K562 (cell line): ENCODE data around the gene MYOM1. TPM values are rescaled to one million over a fixed set of nuclear protein-coding genes. Genes with fewer than 3 reads are reported as not detected.

Experiments used
- ATAC-seq: fragments of 200-7000 bp; cut with Tn5 transposase; 3 replicates; pipeline ENCODE4 v1.9.1; 2020; ENCODE audit warnings: moderate library complexity
- BruUV-seq: library from RNA; stranded (reverse); fragments of 400-500 nt; replicated peaks from 2 replicates; lab custom pipeline; 2021; lab: Mats Ljungman, UMichigan
- CTCF ChIA-PET: fragments of 300-600 bp; formaldehyde crosslinking; extraction: SDS; loops from one replicate; lab custom pipeline; 2021; ENCODE audit warnings: low intra/inter-chr PET ratio; lab: Yijun Ruan, JAX
- POLR2A ChIA-PET: fragments of 300-600, 350-650 bp; sonication (Branson Sonifier 250); formaldehyde crosslinking; extraction: SDS; loops from one replicate; lab custom pipeline; 2021; ENCODE audit warnings: antibody characterized with exemption, inconsistent platforms; lab: Yijun Ruan, JAX
- DNase-seq, 4 experiments: peaks; one replicate each; pipeline versions ENCODE4 v3.0.0 to v3.0.0-alpha.2; 2011 to 2018; ENCODE audit warnings: low spot score in 3 of 4, mixed read lengths in 3 of 4; ENCODE audit errors: extremely low read depth in 1 of 4
- FAIRE-seq: peaks from 2 replicates; lab custom pipeline; 2011; peaks lifted over from hg19 to GRCh38; lab: Jason Lieb, UNC
- H2AFZ ChIP-seq: 2 replicates; pipeline ENCODE4 v1.6.0; 2011; ENCODE audit warnings: low read depth, low read length, control low read depth, inconsistent platforms
- H3K27ac ChIP-seq: fragments of 200-600 bp; 3 replicates; pipeline ENCODE4 v1.8.0; 2011; ENCODE audit warnings: low read depth, mild to moderate bottlenecking, control low read depth, inconsistent platforms, low read length, moderate library complexity, mixed read lengths; ENCODE audit errors: extremely low read depth
- H3K27me3 ChIP-seq, 2 experiments: fragments of 300-600 bp in 1 of 2; 2 replicates in 1 of 2; 3 replicates in 1 of 2; pipeline versions ENCODE4 v1.6.0 to v1.8.0; 2011; ENCODE audit warnings: inconsistent platforms in 2 of 2, low read length in 2 of 2, mild to moderate bottlenecking in 1 of 2, mixed read lengths in 1 of 2, moderate library complexity in 1 of 2; ENCODE audit not compliant: control insufficient read depth in 2 of 2, insufficient read depth in 2 of 2
- H3K36me3 ChIP-seq: fragments of 300-600 bp; 3 replicates; pipeline ENCODE4 v1.8.0; 2011; ENCODE audit warnings: mild to moderate bottlenecking, low read length, inconsistent platforms; ENCODE audit not compliant: control insufficient read depth, insufficient read depth
- H3K4me1 ChIP-seq, 2 experiments: fragments of 200-600 bp in 1 of 2; replicated peaks in 1 of 2; 2 replicates in 1 of 2; 3 replicates in 1 of 2; pipeline versions ENCODE4 v1.5.1 to v1.8.0; 2011; ENCODE audit warnings: inconsistent platforms in 2 of 2, low read length in 2 of 2, mild to moderate bottlenecking in 1 of 2, mixed read lengths in 1 of 2, moderate library complexity in 1 of 2; ENCODE audit not compliant: control insufficient read depth in 2 of 2, insufficient read depth in 2 of 2
- H3K4me2 ChIP-seq: 2 replicates; pipeline ENCODE4 v1.6.1; 2011; ENCODE audit warnings: low read length, control low read depth, inconsistent platforms, mixed read lengths; ENCODE audit not compliant: insufficient read depth
- H3K4me3 ChIP-seq: fragments of 200-600 bp; sonication (generic), shearing (Covaris generic); 2 replicates; pipeline ENCODE4 v1.5.1; 2016; ENCODE audit warnings: control low read depth, inconsistent platforms
- H3K79me2 ChIP-seq: fragments of 200-600 bp; 3 replicates; pipeline ENCODE4 v1.8.0; 2011; ENCODE audit warnings: low read length, inconsistent platforms; ENCODE audit not compliant: control insufficient read depth, insufficient read depth
- H3K9ac ChIP-seq, 2 experiments: 2 replicates each; pipeline versions ENCODE4 v1.6.0 to v1.6.1; 2011; ENCODE audit warnings: low read depth in 2 of 2, low read length in 2 of 2, control low read depth in 1 of 2, inconsistent platforms in 1 of 2, mild to moderate bottlenecking in 1 of 2, mixed read lengths in 1 of 2; ENCODE audit not compliant: insufficient read depth in 1 of 2
- H3K9me1 ChIP-seq: one replicate; pipeline ENCODE4 v1.6.0; 2011; ENCODE audit warnings: inconsistent platforms, mild to moderate bottlenecking, low read length, moderate library complexity; ENCODE audit not compliant: control insufficient read depth, insufficient read depth
- H3K9me3 ChIP-seq: replicated peaks from 2 replicates; pipeline ENCODE4 v1.5.1; 2011; ENCODE audit warnings: low read depth, low read length, inconsistent platforms; ENCODE audit not compliant: control insufficient read depth, insufficient read depth
- H4K20me1 ChIP-seq: replicated peaks from 2 replicates; pipeline ENCODE4 v1.6.1; 2011; ENCODE audit warnings: low read length, inconsistent platforms, mixed read lengths; ENCODE audit not compliant: control insufficient read depth, insufficient read depth
- FOXA1 ChIP-seq: fragments of 450-650 bp; IDR thresholded peaks from 2 replicates; pipeline ENCODE4 v1.6.1; 2016; ENCODE audit warnings: mild to moderate bottlenecking, borderline replicate concordance
- GATA2 ChIP-seq: sonication (generic); formaldehyde crosslinking; IDR thresholded peaks from 2 replicates; pipeline ENCODE4 v1.4.0; 2020; ENCODE audit warnings: mild to moderate bottlenecking, missing genetic modification reagents
- ZNF696 ChIP-seq: fragments of 250-450 bp; sonication (Bioruptor Pico); conservative IDR thresholded peaks from 2 replicates; pipeline ENCODE4 v1.4.0; 2020; ENCODE audit warnings: mild to moderate bottlenecking, moderate library complexity
- WGBS: fragments of 100-300 bp; shearing (Covaris generic); methylation state at CpG from one replicate; pipeline ENCODE4 v1.1.6; 2016; ENCODE audit warnings: low coverage, mixed read lengths; ENCODE audit not compliant: insufficient coverage; ENCODE audit errors: missing lambda C conversion rate; 5-methylcytosine and 5-hydroxymethylcytosine counted together
- in situ Hi-C: fragments of 300-500 bp; cut with MboI; formaldehyde crosslinking; loops from 4 replicates; pipeline ENCODE4 v1.15.0; 2018; ENCODE audit warnings: inconsistent platforms, mixed read lengths
- intact Hi-C: fragments of 100-400 bp; cut with micrococcal nuclease; formaldehyde crosslinking; loops from 2 replicates; pipeline ENCODE4 v1.14.2; 2022
- polyA plus RNA-seq, 8 experiments: library from polyadenylated mRNA; depleted of rRNA in 4 of 8; stranded (reverse) in 5 of 8; unstranded in 3 of 8; fragments of >200 nt; fragmentation: Nextera tagmentation in 2 of 8; fragmentation: Illumina TruSeq in 1 of 8; extraction: Ambion mirVana in 2 of 8; extraction: Trizol in 1 of 8; gene quantifications; 2 replicates each; pipeline versions ENCODE4 v1.2.1 to v1.2.3, GENCODE V29; 2011 to 2014; ENCODE audit warnings: inconsistent platforms in 1 of 8, missing spikeins in 1 of 8
- total RNA-seq, 7 experiments: library from RNA; depleted of rRNA in 6 of 7; stranded (reverse); fragments of >200 nt in 6 of 7; fragmentation: Illumina TruSeq in 2 of 7; extraction: Trizol in 2 of 7; gene quantifications; 2 replicates each; pipeline versions ENCODE4 v1.2.1 to v1.2.3, GENCODE V29; 2011 to 2021; ENCODE audit warnings: low replicate concordance in 1 of 7
- TF ChIP-seq, protein P1 (sequence below): fragments of 250-450 bp; sonication (Bioruptor Pico); IDR thresholded peaks from 2 replicates; pipeline ENCODE4 v1.8.0; 2021; ENCODE audit warnings: moderate library complexity, mild to moderate bottlenecking, inconsistent platforms

MYOM1 gene
- total and polyA plus RNA-seq, 9 of the 15 experiments (the other 6 are each of a cell fraction or from before 2014, with no cell fraction given): 0.01 to 0.62 (median 0.25) TPM

DNA sequence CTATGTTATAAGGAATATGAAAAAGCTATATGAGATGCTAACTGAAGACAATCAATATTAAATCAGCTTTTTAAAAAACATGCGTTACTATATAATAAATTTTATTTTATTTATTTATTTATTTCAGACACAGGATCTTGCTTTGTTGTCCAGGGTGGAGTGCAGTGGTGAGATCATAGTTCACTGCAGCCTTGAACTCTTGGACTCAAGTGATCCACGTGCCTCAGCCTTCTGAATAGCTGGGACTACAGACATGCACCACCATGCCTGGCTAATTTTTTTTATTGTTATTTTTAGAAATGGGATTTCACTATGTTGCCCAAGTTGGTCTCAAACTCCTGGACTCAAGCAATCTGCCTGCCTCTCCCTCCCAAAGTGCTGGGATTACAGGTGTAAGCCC is 89.4 kb downstream of the MYOM1 start:
- FAIRE-seq: no peak
- no peak overlapping the region for H2AFZ ChIP-seq
- H3K36me3 ChIP-seq: no peaks in the 10 kb centered on the region
- H3K27ac ChIP-seq: no peak overlapping the region
- no peak overlapping the region for H3K4me3 ChIP-seq
- 7% methylated on average over 2 of the region's 2 CpGs for WGBS
- intact Hi-C loops: no loop called here
- no peaks in the 10 kb centered on the region; a peak in 2 of 5 replicates for H3K4me1 ChIP-seq
- H3K79me2 ChIP-seq: no peaks in the 10 kb centered on the region
- ChIA-PET POLR2A (interaction anchor here (1.9 kb wide), 1 partner anchor 115 kb away, joined by 6 read pairs; no protein-coding TSS in a partner anchor), CTCF (interaction anchor here (0.6 kb wide), 1 partner anchor 236 kb away, joined by 3 read pairs; no protein-coding TSS in a partner anchor)
- H3K9me1 ChIP-seq: no peaks in the 10 kb centered on the region
- DNase-seq: no peak
- H3K27me3 ChIP-seq: no peaks in the 10 kb centered on the region
- no peak for ATAC-seq
- no peaks in the 10 kb centered on the region for H3K9me3 ChIP-seq
- TF ChIP-seq, protein P1, sequence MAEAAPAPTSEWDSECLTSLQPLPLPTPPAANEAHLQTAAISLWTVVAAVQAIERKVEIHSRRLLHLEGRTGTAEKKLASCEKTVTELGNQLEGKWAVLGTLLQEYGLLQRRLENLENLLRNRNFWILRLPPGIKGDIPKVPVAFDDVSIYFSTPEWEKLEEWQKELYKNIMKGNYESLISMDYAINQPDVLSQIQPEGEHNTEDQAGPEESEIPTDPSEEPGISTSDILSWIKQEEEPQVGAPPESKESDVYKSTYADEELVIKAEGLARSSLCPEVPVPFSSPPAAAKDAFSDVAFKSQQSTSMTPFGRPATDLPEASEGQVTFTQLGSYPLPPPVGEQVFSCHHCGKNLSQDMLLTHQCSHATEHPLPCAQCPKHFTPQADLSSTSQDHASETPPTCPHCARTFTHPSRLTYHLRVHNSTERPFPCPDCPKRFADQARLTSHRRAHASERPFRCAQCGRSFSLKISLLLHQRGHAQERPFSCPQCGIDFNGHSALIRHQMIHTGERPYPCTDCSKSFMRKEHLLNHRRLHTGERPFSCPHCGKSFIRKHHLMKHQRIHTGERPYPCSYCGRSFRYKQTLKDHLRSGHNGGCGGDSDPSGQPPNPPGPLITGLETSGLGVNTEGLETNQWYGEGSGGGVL (CRISPR knock-in tag): no peak
- TF ChIP-seq FOXA1 (no peak), ZNF696 (no peak), GATA2 (no peak)
- BruUV-seq: no TSS peak
- H4K20me1 ChIP-seq: no peaks in the 10 kb centered on the region
- H3K4me2 ChIP-seq: no peak overlapping the region
- H3K9ac ChIP-seq: no peak overlapping the region
- in situ Hi-C loops: no loop called here
